GM21390 (cell line): ENCODE measurements around the gene DLGAP4.

ENCODE experiments used
- ATAC-seq: cut with Tn5 transposase; IDR thresholded peaks from one replicate; pipeline ENCODE4 v1.9.1; 2021; ENCODE audit not compliant: unreplicated experiment

The DLGAP4 gene

DNA sequence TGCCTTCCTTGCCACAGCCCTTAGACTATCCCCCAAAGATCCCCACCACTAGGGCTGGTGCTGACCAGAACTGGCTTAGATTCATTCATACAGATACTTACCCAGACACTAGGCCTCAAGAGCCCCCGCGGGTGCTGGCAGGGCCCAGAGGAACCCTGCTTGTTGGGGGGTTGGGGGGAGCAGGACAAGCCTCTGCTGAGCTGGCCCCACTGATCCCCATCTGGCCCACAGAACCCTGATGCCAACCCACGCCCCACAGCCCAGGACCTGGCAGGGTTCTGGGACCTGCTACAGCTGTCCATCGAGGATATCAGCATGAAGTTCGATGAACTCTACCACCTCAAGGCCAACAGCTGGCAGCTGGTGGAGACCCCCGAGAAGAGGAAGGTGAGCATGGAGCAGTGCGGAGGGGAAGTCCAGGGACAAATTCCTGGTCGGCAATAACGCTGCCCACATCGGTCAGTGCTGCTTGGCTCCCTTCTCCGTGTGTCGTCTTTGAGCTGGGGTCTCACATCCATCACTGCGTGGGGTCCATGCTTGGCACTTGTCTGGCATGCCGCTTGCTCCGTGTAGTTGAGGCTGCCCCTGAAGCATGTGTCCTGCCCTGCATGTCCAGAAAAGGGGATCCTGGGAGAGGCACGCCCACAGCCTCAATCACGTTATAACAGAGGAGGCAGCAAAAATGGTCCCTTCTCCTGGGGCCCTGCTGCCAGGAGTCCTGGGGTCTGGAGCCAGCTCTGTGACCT, 219.7 kb downstream of the DLGAP4 start:
- ATAC-seq = no peak

GRCh38 chr20:36526521-36527011, 220.4 kb downstream of the DLGAP4 start:
- no peak for ATAC-seq

DNA sequence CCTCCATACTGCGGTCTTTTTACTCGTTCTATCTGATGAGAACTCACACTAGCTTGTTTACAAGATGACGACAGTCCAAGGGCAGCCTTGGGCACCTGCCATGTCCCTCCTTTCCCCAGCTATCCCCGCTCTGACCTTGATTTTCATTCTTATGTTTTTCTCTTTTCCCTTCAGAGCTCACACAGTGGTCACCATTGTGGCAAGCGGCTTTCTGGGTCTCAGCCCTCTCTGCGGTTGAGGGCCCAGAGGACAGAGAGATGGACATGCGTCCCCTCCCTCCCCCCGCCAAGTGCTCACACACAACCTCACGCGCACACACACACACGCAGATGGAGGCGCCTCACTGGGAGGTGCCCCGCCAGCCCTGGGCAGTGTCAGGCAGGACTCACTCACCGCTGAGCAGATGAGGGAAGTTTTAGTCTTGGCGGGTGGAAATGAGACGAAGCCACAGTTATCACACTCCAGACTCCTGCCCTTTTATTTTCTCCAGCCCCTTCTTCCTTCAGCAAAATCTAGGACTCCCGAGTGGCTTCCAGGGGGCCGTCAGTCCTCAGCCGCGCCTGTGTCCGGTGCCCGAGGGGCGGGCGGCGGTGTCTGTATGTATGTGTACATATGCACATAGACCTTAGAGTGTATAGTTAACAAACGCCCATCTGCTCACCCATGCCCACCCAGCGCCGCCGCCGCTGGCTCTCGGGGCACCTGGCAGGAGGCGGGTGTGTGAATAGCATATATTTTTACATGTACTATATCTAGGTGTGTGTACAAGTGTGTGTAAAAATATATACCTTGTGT, 221.4 kb downstream of the DLGAP4 start:
- ATAC-seq = no peak

GRCh38 chr20:36528176-36528874, 222.2 kb downstream of the DLGAP4 start:
- ATAC-seq = no peak

DNA sequence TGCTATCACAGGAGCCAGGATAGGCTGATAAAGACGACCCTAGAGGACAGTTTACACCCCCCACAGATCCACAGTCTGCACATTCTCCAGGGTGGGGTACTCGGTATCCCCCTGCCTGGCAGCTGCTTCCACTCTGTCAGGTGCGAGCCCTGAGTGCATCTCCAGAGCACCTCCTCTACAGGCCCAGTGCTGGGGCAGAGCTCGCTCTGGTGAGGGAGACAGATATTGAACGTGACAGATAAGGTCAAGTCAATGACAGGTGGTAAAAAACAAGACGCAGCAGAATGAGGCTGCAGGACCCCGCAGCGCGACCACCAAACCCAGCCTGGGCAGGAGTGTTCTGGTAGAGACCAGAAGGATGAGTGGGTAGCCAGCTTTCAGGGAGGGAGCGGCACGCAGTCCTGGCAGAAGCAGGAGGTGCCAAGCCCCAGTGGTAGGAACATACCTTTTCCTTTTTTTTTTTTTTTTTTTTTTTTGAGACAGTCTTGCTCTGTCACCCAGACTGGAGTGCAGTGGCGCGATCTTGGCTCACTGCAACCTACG, 222.8 kb downstream of the DLGAP4 start:
- no peak for ATAC-seq

- no peak for ATAC-seq
These were observed 226.2 kb downstream of the DLGAP4 start for GRCh38 chr20:36532388-36532787.

GRCh38 chr20:36532822-36533221, 226.7 kb downstream of the DLGAP4 start:
- no peak for ATAC-seq

DNA sequence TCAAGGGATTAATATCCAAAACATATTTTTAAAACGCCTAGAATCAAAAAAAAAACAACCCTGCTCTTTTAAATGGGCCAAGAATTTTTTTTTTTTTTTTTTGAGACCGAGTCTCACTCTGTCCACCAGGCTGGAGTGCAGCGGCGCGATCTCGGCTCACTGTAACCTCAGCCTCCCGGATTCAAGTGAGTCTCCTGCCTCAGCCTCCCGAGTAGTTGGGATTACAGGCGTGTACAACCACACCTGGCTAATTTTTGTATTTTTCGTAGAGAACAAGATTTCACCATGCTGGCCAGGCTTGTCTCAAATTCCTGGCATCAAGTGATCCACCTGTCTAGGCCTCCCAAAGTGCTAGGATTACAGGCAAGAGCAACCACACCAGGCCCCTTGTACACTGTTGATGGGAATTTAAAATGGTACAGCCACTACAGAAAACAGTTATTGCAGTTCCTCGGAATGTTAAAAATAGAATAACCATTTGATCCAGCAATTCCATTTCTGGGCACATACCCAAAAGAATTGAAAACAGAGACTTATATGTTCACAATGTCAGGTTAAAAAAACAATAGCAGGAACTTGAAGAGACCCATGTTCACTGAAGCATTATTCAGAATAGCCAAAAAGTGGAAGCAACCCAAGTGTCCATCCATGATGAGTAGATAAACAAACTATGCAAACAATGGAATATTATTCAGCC, 232.0 kb downstream of the DLGAP4 start:
- ATAC-seq = no peak

DNA sequence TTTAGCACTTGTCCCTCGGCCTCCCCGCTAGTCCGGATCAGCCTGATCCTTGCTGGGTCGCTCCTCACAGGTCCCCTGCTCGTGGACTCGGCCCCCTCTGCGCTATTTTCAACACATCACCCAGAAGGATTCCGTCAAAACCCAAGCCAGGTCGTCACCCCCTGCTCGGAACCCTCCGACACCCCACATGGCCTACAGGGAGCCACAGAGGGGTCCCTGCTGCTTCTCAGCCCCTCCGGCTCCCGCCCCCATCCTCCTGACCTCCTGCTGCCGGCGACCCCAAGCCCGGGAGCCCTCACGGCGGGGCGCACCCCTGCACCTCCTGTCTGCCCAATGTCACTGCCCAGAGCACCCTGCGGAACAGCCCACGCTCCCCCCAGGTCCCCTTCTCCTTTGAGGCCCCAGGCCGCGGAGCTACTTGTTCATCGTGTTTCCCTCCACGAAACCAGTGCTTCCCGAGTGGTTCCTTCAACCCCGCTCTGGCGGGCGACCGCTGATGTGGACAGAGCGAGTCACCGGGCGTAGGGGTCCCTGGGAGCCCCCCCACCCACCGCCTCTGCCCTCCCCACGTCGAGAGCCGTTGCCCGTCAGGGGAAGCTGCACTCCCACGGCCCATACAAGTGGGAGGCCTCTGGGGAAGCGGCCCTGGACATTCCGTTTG, 234.5 kb downstream of the DLGAP4 start:
- no peak for ATAC-seq

DNA sequence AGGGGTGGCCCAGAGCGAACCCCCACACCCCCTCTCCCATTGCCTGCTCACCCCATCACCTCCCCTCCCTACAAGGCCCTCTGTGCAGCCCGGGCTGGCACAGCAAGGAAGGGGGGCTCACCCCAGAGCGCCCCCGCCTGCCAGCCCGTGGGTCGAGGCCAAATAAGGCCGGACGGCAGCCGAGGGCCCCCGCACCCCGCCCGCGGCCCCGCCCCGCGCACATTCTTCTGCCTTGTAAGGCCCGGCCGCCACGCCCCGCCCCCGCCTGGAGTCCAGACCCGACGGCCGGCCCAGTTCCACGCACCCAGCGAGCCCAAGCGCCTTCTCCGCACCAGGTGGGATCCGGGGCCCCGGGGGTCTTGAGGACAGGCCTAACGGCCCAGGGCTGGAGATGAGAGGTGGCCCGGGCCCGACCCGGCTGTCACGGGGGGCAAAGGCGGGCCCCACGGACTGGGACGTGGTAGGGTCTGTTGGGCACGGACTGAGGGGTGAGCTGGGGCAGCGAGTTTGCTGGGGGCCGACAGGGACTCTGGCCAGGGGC, 235.2 kb downstream of the DLGAP4 start, which contains the start of gene MYL9:
TSS of gene MYL9 (plus strand) at position 293 of the 541 bp plus-strand sequence. CDS start 3,366 bp downstream, outside the sequence.
- ATAC-seq = no peak

DNA sequence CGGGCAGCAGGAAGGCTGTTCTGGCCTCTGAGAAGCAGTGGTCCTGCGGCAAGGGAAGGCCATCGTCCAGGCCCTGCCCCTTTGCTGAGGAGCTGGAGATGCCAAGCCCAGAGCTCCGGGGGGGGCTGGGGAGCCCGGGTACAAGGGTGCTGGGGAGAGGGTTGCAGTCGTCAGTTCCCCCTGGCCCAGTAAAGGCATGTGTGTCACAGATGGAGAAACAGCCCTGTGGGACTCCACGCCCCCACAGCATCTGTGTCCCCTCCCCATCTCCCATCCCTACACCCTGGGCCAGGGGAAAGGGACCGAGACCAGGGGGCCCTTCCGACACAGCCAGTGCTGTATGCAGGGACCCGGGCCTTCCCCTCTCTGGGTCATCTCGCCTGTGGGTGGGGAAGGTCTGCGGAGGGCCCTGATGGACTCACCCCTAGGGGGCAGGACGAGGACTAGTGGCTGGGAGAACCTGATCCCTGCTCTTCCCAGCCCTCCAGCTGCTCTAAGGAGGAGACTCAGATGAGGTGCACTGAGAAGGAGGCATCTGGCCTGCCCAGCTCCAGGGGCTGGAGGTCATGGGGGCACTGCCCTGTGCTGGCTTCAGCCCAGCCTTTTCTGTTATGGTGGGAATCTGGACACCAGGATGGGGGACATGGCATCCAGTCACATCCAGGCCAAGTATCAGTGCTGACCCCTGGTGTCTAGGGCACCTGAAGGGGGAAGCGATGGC, 235.8 kb downstream of the DLGAP4 start:
- ATAC-seq = no peak

- no peak for ATAC-seq
These were observed 236.5 kb downstream of the DLGAP4 start for GRCh38 chr20:36542516-36543183.

- ATAC-seq = no peak
These were observed 237.3 kb downstream of the DLGAP4 start for GRCh38 chr20:36543184-36544133.

- no peak for ATAC-seq
These were observed 238.2 kb downstream of the DLGAP4 start for GRCh38 chr20:36544134-36545018.

DNA sequence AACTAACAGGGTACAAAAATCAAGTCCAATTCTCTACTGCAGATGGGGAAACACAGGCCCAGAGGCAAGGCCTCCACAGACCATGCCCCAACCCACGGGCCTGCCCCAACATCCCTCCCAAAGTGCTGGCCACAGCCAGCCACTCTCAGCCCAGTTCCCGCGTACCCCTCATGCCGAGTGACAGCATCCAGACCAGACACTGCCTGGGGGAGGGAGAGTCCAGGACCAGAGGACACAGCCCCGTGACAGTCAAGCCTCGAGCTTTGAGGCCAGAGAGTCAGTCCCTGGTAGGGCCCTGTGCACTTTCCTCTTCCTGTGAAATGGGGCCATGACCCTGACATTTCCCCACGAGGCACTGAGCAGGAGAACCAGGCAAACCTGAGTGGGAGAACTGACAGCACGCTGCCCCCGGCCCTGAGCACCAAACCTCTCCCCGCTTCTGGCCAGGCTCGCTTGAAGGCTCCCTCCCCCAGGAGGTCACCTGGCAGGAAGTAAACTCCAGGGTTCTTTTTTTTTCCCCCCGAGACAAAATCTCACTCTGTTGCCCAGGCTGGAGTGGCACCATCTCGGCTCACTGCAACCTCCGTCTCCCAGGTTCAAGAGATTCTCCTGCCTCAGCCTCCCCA, 240.1 kb downstream of the DLGAP4 start:
- ATAC-seq = no peak
